PC-3 (cell line): Measurements from ENCODE around the gene FUT3. TPM values are rescaled to one million over a fixed set of nuclear protein-coding genes. Genes with fewer than 3 reads are reported as not detected.

Source experiments
- ATAC-seq: fragments of 200-7000 bp; cut with Tn5 transposase; 2 replicates; pipeline ENCODE4 v1.9.1; 2020; ENCODE audit warnings: mild to moderate bottlenecking, moderate library complexity
- BruUV-seq: library from RNA; stranded (reverse); fragments of 400-500 nt; replicated peaks from 2 replicates; lab custom pipeline; 2021; lab: Mats Ljungman, UMichigan
- CTCF ChIA-PET: fragments of 300-600 bp; sonication (Branson Sonifier 250); formaldehyde crosslinking; loops from one replicate; lab custom pipeline; 2022; ENCODE audit warnings: antibody characterized with exemption; lab: Charles Lee
- POLR2A ChIA-PET: fragments of 300-600 bp; sonication (Branson Sonifier 250); formaldehyde crosslinking; loops from one replicate; lab custom pipeline; 2022; ENCODE audit warnings: antibody characterized with exemption; ENCODE audit not compliant: unreplicated experiment; lab: Charles Lee
- DNase-seq: peaks from one replicate; pipeline ENCODE4 v3.0.0-alpha.2; 2015
- H2AFZ ChIP-seq: fragments of 300-600 bp; sonication (generic); 2 replicates; pipeline ENCODE4 v1.6.0; 2016; ENCODE audit warnings: antibody characterized with exemption, low read length
- H3F3A ChIP-seq: fragments of 300-600 bp; sonication (generic); one replicate; pipeline ENCODE4 v1.6.0; 2017; ENCODE audit warnings: antibody characterized with exemption, low read length, control low read depth, mild to moderate bottlenecking; ENCODE audit not compliant: unreplicated experiment
- H3K27ac ChIP-seq: fragments of 300-600 bp; sonication (generic); 2 replicates; pipeline ENCODE4 v1.5.1; 2016; ENCODE audit warnings: mild to moderate bottlenecking, low read length
- H3K27me3 ChIP-seq: fragments of 300-600 bp; sonication (generic); 2 replicates; pipeline ENCODE4 v1.6.1; 2016; ENCODE audit warnings: low read length, mixed read lengths
- H3K36me3 ChIP-seq: fragments of 300-600 bp; sonication (generic); 2 replicates; pipeline ENCODE4 v1.6.1; 2016; ENCODE audit warnings: low read depth, mixed run types, low read length, mixed read lengths
- H3K4me1 ChIP-seq: fragments of 300-600 bp; sonication (generic); 2 replicates; pipeline ENCODE4 v1.5.1; 2016; ENCODE audit warnings: low read length; ENCODE audit not compliant: insufficient read depth
- H3K4me2 ChIP-seq: fragments of 300-600 bp; sonication (generic); 2 replicates; pipeline ENCODE4 v1.6.0; 2016; ENCODE audit warnings: low read length
- H3K4me3 ChIP-seq: fragments of 300-600 bp; sonication (generic); 2 replicates; pipeline ENCODE4 v1.5.1; 2016; ENCODE audit warnings: mild to moderate bottlenecking, low read length, mixed read lengths
- H3K79me2 ChIP-seq: fragments of 300-600 bp; sonication (generic); 2 replicates; pipeline ENCODE4 v1.6.1; 2017; ENCODE audit warnings: low read length, mixed read lengths
- H3K9ac ChIP-seq: fragments of 300-600 bp; sonication (generic); 2 replicates; pipeline ENCODE4 v1.6.0; 2016; ENCODE audit warnings: mild to moderate bottlenecking, low read length
- H3K9me2 ChIP-seq: fragments of 300-600 bp; sonication (generic); replicated peaks from 2 replicates; pipeline ENCODE4 v1.6.1; 2016; ENCODE audit warnings: mixed run types, low read length, mixed read lengths
- H3K9me3 ChIP-seq: fragments of 300-600 bp; sonication (generic); 2 replicates; pipeline ENCODE4 v1.6.1; 2016; ENCODE audit warnings: low read length, mixed read lengths
- H4K20me1 ChIP-seq: fragments of 300-600 bp; sonication (generic); 2 replicates; pipeline ENCODE4 v1.6.1; 2016; ENCODE audit warnings: low read length, mixed read lengths
- CTCF ChIP-seq: fragments of 300-600 bp; sonication (generic); conservative IDR thresholded peaks from 2 replicates; pipeline ENCODE4 v1.5.1; 2017; ENCODE audit warnings: antibody characterized with exemption, low read depth, mild to moderate bottlenecking, low read length
- EZH2 ChIP-seq: fragments of 300-600 bp; sonication (generic); IDR thresholded peaks from one replicate; pipeline ENCODE4 v1.6.1; 2017; ENCODE audit warnings: antibody characterized with exemption, mild to moderate bottlenecking, low read length; ENCODE audit not compliant: unreplicated experiment
- EZH2phosphoT487 ChIP-seq: fragments of 300-600 bp; sonication (generic); IDR thresholded peaks from 2 replicates; pipeline ENCODE4 v1.6.1; 2018; ENCODE audit warnings: mild to moderate bottlenecking, antibody characterized with exemption, low read length, borderline replicate concordance
- intact Hi-C: fragments of 100-400 bp; cut with micrococcal nuclease; formaldehyde crosslinking; loops from 2 replicates; pipeline ENCODE4 v1.9.0; 2023
- total RNA-seq: library from RNA; depleted of rRNA; stranded (reverse); fragments of >200 nt; gene quantifications from 2 replicates; pipeline ENCODE4 v1.2.3, GENCODE V29; 2014

FUT3 gene
- total RNA-seq, 1 experiment from 2014 or later: 7.7 TPM

- Histone ChIP-seq H3K4me2 (no peak overlapping the region), H2AFZ (no peak overlapping the region), H3K4me1 (peaks cover 6% of the 10 kb centered on the region; the same call in 1 of the 2 replicates), H3K36me3 (no peaks in the 10 kb centered on the region), H3K9me3 (no peaks in the 10 kb centered on the region), H3K27me3 (no peaks in the 10 kb centered on the region), H3K27ac (no peak overlapping the region), H3K9me2 (no peaks in the 10 kb centered on the region), H3F3A (no peaks in the 10 kb centered on the region), H3K9ac (no peak overlapping the region), H3K79me2 (no peaks in the 10 kb centered on the region), H3K4me3 (no peak overlapping the region), H4K20me1 (no peaks in the 10 kb centered on the region)
- CTCF ChIA-PET: no interaction called here
- intact Hi-C loops: no loop called here
- ATAC-seq (no peak), DNase-seq (no peak)
- POLR2A ChIA-PET: no interaction called here
- no TSS peak for BruUV-seq
- TF ChIP-seq CTCF (no peak), EZH2phosphoT487 (no peak), EZH2 (no peak)
These were observed 18.6 kb downstream of the FUT3 start for GRCh38 chr19:5832527-5833216.

GRCh38 chr19:5832061-5832460 lies 19.2 kb downstream of the FUT3 start:
- CTCF ChIA-PET: no interaction called here
- POLR2A ChIA-PET: no interaction called here

More at GRCh38 chr19:5832061-5832460, 19.2 kb downstream of the FUT3 start:
- ATAC-seq (no peak), DNase-seq (no peak)
- H3K4me1 ChIP-seq: peaks cover 10% of the 10 kb centered on the region; the same call in 1 of the 2 replicates
- H3K27ac ChIP-seq: no peak overlapping the region
- no peaks in the 10 kb centered on the region for H3F3A ChIP-seq
- no peaks in the 10 kb centered on the region for H3K27me3 ChIP-seq
- intact Hi-C loops: no loop called here
- H3K9ac ChIP-seq: no peak overlapping the region
- H3K79me2 ChIP-seq: no peaks in the 10 kb centered on the region
- no peaks in the 10 kb centered on the region for H4K20me1 ChIP-seq
- H2AFZ ChIP-seq: no peak overlapping the region
- no peak overlapping the region for H3K4me3 ChIP-seq
- H3K4me2 ChIP-seq: no peak overlapping the region
- TF ChIP-seq EZH2: no peak
- TF ChIP-seq CTCF: no peak
- TF ChIP-seq EZH2phosphoT487: no peak
- H3K9me2 ChIP-seq: no peaks in the 10 kb centered on the region
- H3K36me3 ChIP-seq: no peaks in the 10 kb centered on the region
- no peaks in the 10 kb centered on the region for H3K9me3 ChIP-seq
- no TSS peak for BruUV-seq
